Measurements from ENCODE around the gene PAPPA. TPM values are rescaled to one million over a fixed set of nuclear protein-coding genes. Genes with fewer than 3 reads are reported as not detected.

PAPPA gene
- total RNA-seq, 2 experiments from 2014 or later = not detected

DNA sequence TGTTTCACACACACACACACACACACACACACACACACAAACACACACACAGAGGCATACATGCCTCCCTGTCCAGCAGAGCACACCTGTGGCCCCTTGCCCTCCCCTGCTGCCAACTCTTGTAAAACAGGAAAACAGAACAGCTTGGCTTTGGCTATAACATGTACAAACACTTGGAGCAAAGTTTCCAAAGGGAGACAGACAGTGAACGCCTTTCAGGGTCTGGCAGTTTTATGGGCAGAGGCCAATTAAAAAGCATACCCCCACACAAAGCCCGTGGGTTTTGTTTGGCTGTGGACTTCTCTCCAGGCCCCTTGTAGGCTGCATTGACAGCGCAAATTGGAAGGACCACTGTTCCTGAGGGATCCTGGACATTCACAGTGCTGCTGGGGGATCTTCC lies 265.6 kb downstream of the PAPPA start:
- H4K20me1 ChIP-seq (ENCODE audit: insufficient read depth, low read length) = no peaks in the 10 kb centered on the region
- H3K36me3 ChIP-seq (ENCODE audit: insufficient read depth, low read length) = no peaks in the 10 kb centered on the region
- ChIA-PET POLR2A (no interaction called here), CTCF (ENCODE audit: unreplicated experiment) (interaction anchor here (0.8 kb wide), 1 partner anchor 24 kb away, joined by 3 read pairs; no protein-coding TSS in a partner anchor)
- intact Hi-C loops (cut with micrococcal nuclease; ENCODE audit: unreplicated experiment) = no loop called here
- no peaks in the 10 kb centered on the region for H3K79me2 ChIP-seq (ENCODE audit: insufficient read depth, low read depth, low read length)
- no peak overlapping the region for H3K4me3 ChIP-seq (ENCODE audit: low read depth, low read length, poor library complexity, severe bottlenecking)
- H3K27ac ChIP-seq (ENCODE audit: low read depth, low read length, poor library complexity, severe bottlenecking) = no peak overlapping the region
- no peak for DNase-seq (ENCODE audit: low spot score)
- TF ChIP-seq, protein P1, sequence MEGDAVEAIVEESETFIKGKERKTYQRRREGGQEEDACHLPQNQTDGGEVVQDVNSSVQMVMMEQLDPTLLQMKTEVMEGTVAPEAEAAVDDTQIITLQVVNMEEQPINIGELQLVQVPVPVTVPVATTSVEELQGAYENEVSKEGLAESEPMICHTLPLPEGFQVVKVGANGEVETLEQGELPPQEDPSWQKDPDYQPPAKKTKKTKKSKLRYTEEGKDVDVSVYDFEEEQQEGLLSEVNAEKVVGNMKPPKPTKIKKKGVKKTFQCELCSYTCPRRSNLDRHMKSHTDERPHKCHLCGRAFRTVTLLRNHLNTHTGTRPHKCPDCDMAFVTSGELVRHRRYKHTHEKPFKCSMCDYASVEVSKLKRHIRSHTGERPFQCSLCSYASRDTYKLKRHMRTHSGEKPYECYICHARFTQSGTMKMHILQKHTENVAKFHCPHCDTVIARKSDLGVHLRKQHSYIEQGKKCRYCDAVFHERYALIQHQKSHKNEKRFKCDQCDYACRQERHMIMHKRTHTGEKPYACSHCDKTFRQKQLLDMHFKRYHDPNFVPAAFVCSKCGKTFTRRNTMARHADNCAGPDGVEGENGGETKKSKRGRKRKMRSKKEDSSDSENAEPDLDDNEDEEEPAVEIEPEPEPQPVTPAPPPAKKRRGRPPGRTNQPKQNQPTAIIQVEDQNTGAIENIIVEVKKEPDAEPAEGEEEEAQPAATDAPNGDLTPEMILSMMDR (conservative IDR thresholded peaks at IDR 0.05; ENCODE audit: low read length) = no peak
- no peak for TF ChIP-seq EZH2phosphoT487 (IDR thresholded peaks at IDR 0.05; ENCODE audit: borderline replicate concordance, low read depth, low read length)
- no peaks in the 10 kb centered on the region for H3K9me2 ChIP-seq (ENCODE audit: insufficient read depth, low read length)
- BruUV-seq (replicated peaks) = no TSS peak
- H3K9me3 ChIP-seq (ENCODE audit: low read length) = no peaks in the 10 kb centered on the region
- no peak overlapping the region for H3K4me2 ChIP-seq (ENCODE audit: low read length)
- no peak overlapping the region for H2AFZ ChIP-seq (ENCODE audit: low read length)
- H3K4me1 ChIP-seq (ENCODE audit: insufficient read depth, low read length, poor library complexity, severe bottlenecking) = no peaks in the 10 kb centered on the region

DNA sequence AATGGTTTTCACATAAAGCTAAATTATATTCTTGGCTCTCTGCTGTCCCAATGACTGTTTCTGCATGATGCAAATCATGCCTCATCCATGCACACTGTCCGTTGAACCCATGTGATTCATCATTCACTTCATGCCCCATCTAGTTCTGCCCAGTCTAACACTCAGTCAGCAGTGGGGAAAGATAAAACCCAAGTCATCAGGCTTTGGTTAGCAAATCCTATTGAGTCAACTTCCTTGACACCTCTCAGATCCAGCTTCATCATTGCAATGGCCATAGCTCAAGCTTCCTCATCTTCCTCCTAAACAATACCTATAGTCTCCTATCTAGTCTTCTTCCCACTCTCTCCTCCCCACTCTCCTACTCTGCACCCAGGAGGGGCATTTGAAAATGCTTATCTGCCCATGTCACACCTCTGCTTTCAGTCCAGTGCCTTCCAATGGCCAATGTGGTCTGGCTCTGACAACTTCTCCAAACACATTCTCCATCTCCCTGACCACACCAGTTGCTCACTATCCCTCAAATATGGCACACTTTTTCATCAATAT lies 267.5 kb downstream of the PAPPA start:
- no peak for DNase-seq (ENCODE audit: low spot score)
- Histone ChIP-seq H3K36me3 (ENCODE audit: insufficient read depth, low read length) (no peaks in the 10 kb centered on the region), H3K79me2 (ENCODE audit: insufficient read depth, low read depth, low read length) (no peaks in the 10 kb centered on the region), H3K4me1 (ENCODE audit: insufficient read depth, low read length, poor library complexity, severe bottlenecking) (no peaks in the 10 kb centered on the region), H3K9me2 (ENCODE audit: insufficient read depth, low read length) (no peaks in the 10 kb centered on the region), H2AFZ (ENCODE audit: low read length) (no peak overlapping the region), H3K27ac (ENCODE audit: low read depth, low read length, poor library complexity, severe bottlenecking) (no peak overlapping the region), H3K9me3 (ENCODE audit: low read length) (no peaks in the 10 kb centered on the region), H4K20me1 (ENCODE audit: insufficient read depth, low read length) (no peaks in the 10 kb centered on the region), H3K4me3 (ENCODE audit: low read depth, low read length, poor library complexity, severe bottlenecking) (no peak overlapping the region), H3K4me2 (ENCODE audit: low read length) (no peak overlapping the region)
- ChIA-PET CTCF (ENCODE audit: unreplicated experiment) (no interaction called here), POLR2A (no interaction called here)
- intact Hi-C loops (cut with micrococcal nuclease; ENCODE audit: unreplicated experiment) = no loop called here
- BruUV-seq (replicated peaks) = no TSS peak
- TF ChIP-seq, protein P1 (conservative IDR thresholded peaks at IDR 0.05; ENCODE audit: low read length) = no peak
- TF ChIP-seq EZH2phosphoT487 (IDR thresholded peaks at IDR 0.05; ENCODE audit: borderline replicate concordance, low read depth, low read length) = no peak

DNA sequence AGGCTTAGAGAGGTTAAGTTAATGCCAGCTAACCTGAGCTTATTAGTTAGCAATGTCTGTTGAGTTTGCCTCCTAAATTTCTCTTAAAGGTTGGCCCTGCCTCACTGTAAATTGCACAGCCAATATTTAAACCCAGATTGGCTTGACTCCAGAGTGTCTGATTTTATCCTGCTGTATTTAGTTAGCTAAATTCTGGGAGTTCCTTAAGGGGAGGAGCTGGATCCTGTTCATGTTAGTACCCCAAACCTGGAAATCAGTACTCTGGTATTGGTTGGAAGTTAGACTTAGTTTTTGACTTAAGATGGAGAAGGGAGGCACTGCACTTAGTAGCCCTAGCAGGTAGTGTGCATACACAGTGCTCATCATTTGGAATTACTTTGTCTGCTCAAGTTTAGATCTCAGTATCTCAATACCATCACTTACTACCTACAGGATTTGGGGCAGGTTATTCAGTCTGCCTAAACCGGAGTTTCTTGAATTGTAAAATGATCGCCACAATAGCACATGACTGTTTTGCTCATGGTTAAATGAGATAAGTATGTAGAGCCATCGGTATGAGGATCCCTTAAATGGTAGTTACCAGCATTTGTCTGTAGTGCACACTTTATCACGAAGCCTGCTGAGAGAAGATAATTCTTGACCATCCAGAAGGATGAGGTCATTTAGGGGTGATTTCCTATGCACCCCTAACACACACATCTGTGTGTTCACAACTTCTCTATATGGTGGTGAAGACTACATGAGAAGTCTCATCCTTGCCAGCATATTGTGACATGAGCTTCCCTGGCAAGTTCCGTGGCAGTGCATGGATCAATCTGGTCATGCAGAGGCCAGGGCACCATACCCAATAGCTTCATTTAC lies 268.8 kb downstream of the PAPPA start:
- TF ChIP-seq, protein P1 (conservative IDR thresholded peaks at IDR 0.05; ENCODE audit: low read length) = no peak
- no peak for TF ChIP-seq EZH2phosphoT487 (IDR thresholded peaks at IDR 0.05; ENCODE audit: borderline replicate concordance, low read depth, low read length)
- no peak overlapping the region for H2AFZ ChIP-seq (ENCODE audit: low read length)
- no peak overlapping the region for H3K4me2 ChIP-seq (ENCODE audit: low read length)
- intact Hi-C loops (cut with micrococcal nuclease; ENCODE audit: unreplicated experiment) = no loop called here
- no peaks in the 10 kb centered on the region for H3K79me2 ChIP-seq (ENCODE audit: insufficient read depth, low read depth, low read length)
- no peaks in the 10 kb centered on the region for H3K9me2 ChIP-seq (ENCODE audit: insufficient read depth, low read length)
- no peaks in the 10 kb centered on the region for H3K4me1 ChIP-seq (ENCODE audit: insufficient read depth, low read length, poor library complexity, severe bottlenecking)
- CTCF ChIA-PET (ENCODE audit: unreplicated experiment) = no interaction called here
- POLR2A ChIA-PET = interaction anchor here (1.7 kb wide), 1 partner anchor 146 kb away, joined by 3 read pairs; no protein-coding TSS in a partner anchor
- no peaks in the 10 kb centered on the region for H4K20me1 ChIP-seq (ENCODE audit: insufficient read depth, low read length)
- DNase-seq (ENCODE audit: low spot score) = no peak
- H3K9me3 ChIP-seq (ENCODE audit: low read length) = no peaks in the 10 kb centered on the region
- BruUV-seq (replicated peaks) = no TSS peak
- no peaks in the 10 kb centered on the region for H3K36me3 ChIP-seq (ENCODE audit: insufficient read depth, low read length)
- H3K27ac ChIP-seq (ENCODE audit: low read depth, low read length, poor library complexity, severe bottlenecking) = no peak overlapping the region
- no peak overlapping the region for H3K4me3 ChIP-seq (ENCODE audit: low read depth, low read length, poor library complexity, severe bottlenecking)
